ENCODE measurements around the gene FARP2.

- TF ChIP-seq CTCF (conservative IDR thresholded peaks at IDR 0.05; ENCODE audit: low read depth, low read length) = no peak
- TF ChIP-seq POLR2A (IDR thresholded peaks at IDR 0.05; ENCODE audit: low read depth, low read length) = no peak
- TF ChIP-seq CEBPB (IDR thresholded peaks at IDR 0.05; ENCODE audit: low read depth, low read length) = no peak
- no peak for TF ChIP-seq MXI1 (IDR thresholded peaks at IDR 0.05; ENCODE audit: borderline replicate concordance, low read depth, low read length)
- no peak for TF ChIP-seq MAFK (IDR thresholded peaks at IDR 0.05; ENCODE audit: low read depth, low read length)
- no peak for TF ChIP-seq FOS (IDR thresholded peaks at IDR 0.05; ENCODE audit: low read depth, low read length)
- TF ChIP-seq RFX5 (IDR thresholded peaks at IDR 0.05; ENCODE audit: low read depth, low read length) = no peak
- no peak for TF ChIP-seq USF2 (IDR thresholded peaks at IDR 0.05; ENCODE audit: low read depth, low read length)
- TF ChIP-seq ELK1 (IDR thresholded peaks at IDR 0.05; ENCODE audit: borderline replicate concordance, low read depth, low read length) = no peak
- TF ChIP-seq RAD21 (IDR thresholded peaks at IDR 0.05; ENCODE audit: low read length) = no peak
- TF ChIP-seq CHD1 (IDR thresholded peaks at IDR 0.05; ENCODE audit: low read depth, low read length) = no peak
- TF ChIP-seq BHLHE40 (IDR thresholded peaks at IDR 0.05; ENCODE audit: low read depth, low read length) = no peak
- no peak for TF ChIP-seq SMC3 (IDR thresholded peaks at IDR 0.05; ENCODE audit: low read depth, low read length)
These were observed 150.8 kb downstream of the FARP2 start for GRCh38 chr2:241506793-241507429.

Measured in IMR-90 (cell line).